ENCODE data around the gene EXOC4.
"Not testable (repeated sequence)": the region's sequence is repeated elsewhere in the genome, so short reads cannot be mapped to it uniquely, and the experiment has no call there.

EXOC4 gene

DNA sequence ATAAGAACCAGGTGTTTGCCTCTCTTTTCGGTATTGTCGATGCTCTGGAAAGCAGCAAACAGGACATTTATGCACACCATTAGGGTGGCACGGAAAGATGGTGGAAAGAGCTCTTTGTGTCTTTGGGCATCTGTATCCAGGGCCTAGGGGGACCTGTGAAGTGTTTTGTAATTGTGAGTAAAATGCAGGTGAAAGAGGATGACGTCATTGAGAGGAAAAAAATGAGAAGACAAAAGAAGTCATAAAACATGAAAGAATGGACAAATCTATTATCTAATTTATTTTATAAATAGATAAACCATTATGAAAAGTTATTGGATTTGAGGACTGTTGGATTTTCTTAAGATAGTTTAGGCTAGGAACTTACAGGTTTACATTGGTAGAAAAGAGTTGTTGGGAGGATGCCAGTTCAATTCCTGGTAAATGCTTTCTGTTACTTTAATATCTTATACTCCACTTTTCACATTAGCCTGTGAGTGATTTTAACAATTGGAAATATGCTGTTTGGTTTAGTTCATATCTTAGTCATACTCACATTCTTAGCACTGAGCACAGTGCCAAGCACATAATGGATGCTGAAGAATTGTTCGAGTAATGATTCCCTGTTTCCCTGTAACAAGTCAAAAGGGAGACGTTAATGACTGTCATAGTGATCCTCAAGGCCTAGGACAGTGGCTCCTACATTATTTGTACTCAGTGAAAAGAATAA is 62.6 kb downstream of the EXOC4 start:
- DNase-seq: no peak

DNA sequence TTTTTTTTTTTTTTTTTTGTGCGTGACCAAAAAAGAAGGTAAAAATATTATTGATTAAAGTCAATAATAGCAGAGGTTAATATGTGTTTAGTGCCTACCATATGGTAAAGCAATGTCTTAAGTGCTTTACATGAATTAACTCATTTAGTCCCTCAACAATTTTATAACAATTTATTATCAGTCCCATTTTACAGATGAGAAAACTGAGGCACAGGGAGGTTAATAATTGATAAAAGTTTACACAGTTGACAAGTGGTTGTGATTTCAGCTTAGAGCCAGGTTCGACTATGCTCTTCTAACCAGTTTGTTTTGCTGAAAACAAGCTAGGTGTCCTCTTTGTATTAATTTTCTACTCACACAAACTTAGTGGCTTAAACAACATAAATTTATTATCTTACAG is 67.0 kb downstream of the EXOC4 start:
- DNase-seq: no peak

- DNase-seq: no peak
Measured at GRCh38 chr7:133320891-133321290, 68.0 kb downstream of the EXOC4 start.

DNA sequence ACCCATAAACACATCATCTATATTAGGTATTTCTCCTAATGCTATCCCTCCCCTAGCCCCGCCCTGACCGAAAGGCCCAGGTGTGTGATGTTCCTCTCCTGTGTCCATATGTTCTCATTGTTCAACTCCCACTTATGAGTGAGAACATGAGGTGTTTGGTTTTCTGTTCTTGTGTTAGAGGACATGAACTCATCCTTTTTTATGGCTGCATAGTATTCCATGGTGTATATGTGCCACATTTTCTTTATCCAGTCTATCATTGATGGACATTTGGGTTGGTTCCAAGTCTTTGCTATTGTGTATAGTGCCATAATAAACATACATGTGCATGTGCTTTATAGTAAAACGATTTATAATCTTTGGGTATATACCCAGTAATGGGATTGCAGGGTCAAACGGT is 68.5 kb downstream of the EXOC4 start:
- not testable (repeated sequence) for DNase-seq

DNA sequence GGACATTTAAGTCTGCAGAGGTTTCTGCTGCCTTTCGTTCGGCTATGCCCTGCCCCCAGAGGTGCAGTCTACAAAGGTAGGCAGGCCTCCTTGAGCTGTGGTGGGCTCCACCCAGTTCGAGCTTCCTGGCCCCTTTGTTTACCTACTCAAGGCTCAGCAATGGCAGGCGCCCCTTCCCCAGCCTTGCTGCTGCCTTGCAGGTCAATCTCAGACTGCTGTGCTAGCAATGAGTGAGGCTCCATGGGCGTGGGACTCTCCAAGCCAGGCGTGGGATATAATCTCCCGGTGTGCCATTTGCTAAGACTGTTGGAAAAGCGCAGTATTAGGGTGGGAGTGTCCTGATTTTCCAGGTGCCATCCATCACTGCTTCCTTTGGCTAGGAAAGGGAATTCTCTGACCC is 73.9 kb downstream of the EXOC4 start:
- not testable (repeated sequence) for DNase-seq

DNA sequence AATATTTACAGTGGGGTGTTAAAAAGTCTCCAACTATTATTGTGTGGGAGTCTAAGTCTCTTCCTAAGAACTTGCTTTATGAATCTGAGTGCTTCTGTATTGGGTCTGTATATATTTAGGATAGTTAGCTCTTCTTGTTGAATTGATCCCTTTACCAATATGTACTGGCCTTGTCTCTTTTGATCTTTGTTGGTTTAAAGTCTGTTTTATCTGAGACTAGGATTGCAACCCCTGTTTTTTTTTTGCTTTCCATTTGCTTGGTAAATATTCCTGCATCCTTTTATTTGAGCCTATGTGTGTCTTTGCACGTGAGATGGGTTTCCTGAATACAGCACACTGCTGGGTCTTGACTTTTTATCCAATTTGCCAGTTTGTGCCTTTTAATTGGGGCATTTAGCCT is 75.1 kb downstream of the EXOC4 start:
- DNase-seq: not testable (repeated sequence)

- DNase-seq: no peak
Measured at GRCh38 chr7:133330085-133330484, 77.2 kb downstream of the EXOC4 start.

DNA sequence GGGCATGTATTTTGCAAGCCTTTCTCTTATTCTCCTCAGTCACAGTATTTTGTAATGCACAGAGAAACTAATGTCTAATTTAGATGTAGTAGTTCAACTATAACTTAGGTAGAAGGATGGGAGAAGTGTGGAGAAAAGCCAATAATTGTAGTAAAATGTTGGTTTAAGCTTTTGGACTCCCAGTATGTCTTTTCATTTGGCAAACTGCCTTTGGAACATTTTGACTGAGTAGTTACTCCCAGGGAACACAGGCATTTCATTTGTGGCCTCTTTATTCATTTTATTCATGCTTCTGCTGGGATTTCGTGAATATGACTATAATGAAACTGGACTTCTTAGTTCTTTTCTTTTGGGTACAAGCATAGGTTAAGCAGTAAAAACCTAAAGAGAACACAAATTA is 79.0 kb downstream of the EXOC4 start:
- DNase-seq: no peak

DNA sequence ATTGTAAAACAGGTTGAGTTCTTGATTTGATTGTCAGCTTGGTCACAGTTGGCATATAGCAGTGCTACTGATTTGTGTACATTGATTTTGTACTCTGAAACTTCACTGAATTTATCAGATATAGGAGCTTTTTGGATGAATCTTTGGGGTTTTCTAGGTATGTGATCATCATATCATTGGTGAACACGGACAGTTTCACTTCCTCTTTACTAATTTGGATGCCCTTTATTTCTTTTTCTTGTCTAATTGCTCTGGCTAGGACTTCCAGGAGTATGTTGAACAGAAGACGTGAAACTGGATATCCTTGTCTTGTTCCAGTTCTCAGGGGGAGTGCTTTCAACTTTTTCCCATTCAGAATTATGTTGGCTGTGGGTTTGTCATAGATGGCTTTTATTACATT is 86.9 kb downstream of the EXOC4 start:
- DNase-seq: no peak

DNA sequence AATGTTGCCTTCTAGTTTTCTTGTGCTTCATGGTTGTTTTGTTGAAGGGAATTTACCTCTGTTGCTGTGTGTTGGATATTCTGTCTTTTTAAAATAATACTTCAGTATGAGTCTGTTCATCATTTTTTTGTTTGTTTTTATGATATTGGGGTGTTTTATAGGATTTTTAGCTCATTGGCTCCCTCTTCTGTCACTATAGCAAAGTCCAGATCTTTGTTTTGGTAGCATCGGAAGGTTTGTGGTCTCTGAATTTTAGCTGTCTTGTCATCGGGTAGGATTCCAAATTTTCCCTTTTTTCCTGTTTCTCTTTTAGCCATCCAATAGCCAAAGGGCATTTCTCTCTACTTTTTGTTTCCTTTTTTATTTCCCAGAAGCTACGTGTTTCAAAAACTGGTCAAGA is 91.4 kb downstream of the EXOC4 start:
- no peak for DNase-seq

- no peak for DNase-seq
Measured at GRCh38 chr7:133345690-133346421, 93.0 kb downstream of the EXOC4 start.

- DNase-seq: no peak
Measured at GRCh38 chr7:133348250-133348649, 95.4 kb downstream of the EXOC4 start.

DNA sequence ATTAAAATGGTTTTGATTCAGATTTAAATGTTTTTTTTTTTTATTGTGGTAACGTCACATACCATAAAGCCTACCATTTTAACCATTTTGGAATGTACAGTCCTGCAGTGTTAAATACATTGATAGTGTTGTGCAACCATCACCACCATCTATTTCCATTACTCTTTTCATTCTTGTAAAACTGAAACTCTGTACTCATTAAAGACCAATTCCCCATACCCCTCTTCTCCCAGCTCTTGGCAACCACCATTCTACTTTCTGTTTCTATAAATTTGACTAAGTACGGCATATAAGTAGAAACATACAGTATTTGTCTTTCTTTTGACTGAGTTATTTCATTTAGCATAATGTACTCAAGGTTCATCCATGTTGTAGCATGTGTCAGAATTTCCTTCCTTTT is 96.2 kb downstream of the EXOC4 start:
- no peak for DNase-seq

GRCh38 chr7:133352430-133352829 is 99.6 kb downstream of the EXOC4 start:
- DNase-seq: no peak

DNA sequence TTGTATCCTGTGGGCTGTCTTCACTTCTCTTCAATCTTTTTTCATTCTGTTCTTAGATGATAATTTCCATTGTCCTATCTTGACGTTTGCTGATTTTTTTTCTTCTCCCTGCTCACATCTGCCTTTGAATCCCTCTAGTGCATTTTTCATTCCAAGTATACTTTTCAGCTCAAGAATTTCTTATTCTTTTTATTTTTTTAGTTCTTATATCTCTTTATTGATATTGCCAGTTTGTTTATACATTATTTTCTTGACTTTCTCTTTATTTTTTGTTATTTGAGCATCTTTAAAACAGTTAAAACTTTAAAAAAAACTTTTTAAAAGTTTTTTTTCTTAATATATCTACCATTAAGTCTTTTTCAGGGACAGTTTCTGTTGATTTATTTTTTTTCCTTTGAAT is 100.9 kb downstream of the EXOC4 start:
- DNase-seq: no peak

- DNase-seq: no peak
Measured at GRCh38 chr7:133354546-133355324, 101.9 kb downstream of the EXOC4 start.

GRCh38 chr7:133355325-133355708 is 102.4 kb downstream of the EXOC4 start:
- no peak for DNase-seq

DNA sequence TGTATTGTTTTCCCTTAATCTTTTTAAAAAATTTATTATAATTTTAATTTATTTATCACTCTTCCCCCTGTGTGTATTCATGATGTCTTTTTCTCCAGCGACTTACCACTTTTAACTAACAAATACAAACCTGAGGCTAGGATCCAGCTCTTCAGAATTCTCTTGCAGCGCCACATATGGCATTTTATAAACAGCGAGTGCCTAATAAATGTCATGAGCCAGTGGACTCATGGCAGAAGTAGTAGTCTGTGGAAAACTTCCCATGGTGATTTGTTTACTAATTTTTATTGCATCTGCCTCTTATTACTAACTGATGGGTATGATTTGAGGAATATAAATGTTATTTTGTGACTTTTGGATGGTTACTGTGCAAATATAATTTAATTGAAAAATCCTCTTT is 102.9 kb downstream of the EXOC4 start:
- DNase-seq: no peak

DNA sequence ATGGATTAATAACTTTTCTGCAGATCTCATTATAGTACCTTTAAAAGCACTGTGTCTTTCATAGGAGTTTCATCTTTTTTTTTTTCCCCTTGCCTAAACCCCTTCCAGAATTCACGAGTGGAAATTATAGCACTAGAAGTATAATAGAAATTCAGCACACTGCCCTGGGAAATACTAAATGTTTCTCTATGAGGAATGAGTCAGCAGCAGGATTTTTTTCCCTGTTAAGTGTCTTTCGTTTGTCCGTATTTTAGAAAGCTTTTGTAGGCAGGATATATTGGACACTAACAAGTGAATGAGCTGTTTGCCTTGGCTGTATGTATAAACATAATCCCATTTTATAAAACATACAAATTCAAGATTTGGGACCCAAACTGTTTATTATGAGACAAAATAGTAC is 105.8 kb downstream of the EXOC4 start:
- DNase-seq: no peak

DNA sequence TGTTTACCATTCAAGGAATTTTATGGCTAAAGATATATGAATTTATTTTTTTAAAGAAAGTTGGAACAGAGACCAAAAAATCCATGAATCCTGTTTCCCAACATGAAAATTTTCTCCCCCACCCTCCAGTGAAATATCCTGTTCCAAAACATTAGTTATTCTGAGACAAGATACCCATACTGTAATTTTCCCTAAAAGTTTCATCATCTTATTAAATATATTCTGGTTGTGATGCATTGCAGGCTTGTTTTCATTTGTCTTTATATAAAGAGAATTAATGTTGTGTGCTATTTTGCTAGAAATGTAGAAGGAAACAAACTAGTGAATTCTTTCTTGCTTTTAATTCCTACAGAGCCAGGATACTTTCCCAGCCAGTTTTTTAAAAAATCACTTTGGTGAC is 106.6 kb downstream of the EXOC4 start:
- no peak for DNase-seq

DNA sequence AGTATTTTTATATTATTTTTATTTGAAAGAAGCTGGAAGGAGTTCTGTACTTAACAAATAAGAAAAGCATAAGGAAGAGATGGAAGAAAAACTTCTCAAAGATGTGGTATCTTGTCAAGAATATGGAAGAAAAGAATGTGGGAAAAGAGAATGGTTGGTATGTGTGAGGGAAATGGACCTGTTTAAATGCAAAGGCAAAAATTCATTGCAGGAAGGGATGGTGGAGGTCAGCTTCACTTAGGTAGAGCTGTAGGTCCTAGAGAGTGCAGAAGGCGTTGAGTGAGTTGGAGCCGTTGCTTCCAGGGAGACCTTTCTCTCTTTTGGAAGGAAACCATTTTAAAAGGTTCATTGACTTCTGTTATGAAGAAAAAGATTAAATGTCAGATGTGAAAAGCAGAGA is 107.3 kb downstream of the EXOC4 start:
- no peak for DNase-seq

- DNase-seq: no peak
Measured at GRCh38 chr7:133361806-133362205, 108.9 kb downstream of the EXOC4 start.

DNA sequence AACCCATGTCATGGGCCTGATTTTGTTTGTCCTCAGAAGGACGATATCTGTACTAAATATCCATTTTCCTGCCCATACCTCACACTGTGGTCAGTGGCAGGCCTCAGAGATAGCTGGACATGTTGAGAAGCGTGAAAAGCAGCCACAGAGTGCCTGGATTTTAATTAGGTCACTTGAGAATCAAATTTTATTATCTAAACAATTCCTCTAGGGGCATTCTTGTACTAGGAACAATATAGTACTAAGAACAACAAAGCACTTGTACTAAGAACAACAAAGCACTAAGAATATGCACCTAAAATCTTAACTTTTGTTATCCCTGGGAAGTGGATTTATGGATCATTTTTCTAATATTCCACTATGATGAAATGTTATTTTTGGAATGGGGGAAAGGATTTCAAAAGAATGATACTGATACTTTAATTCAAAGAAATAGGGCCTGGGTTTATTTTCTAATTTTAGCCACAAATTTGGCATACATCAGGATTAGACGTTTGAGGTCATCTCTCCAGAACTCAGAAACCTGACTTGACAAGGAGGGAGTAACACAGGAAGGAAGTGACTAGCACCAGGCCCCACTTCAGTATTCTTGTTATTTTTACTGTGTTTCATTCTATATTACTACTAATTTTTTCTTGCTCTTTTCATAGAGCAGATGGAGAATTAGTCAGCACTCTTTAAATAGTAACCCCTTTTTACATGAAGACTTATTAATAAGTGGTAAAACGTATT is 112.2 kb downstream of the EXOC4 start:
- no peak for DNase-seq

Data from activated effector memory CD4-positive, alpha-beta T cell treated with Interleukin-2 at 50 U/mL for 16 hours (primary cell).